Vagina (tissue), 2 donors: ENCODE data around the gene STPG2. TPM values are rescaled to one million over a fixed set of nuclear protein-coding genes. Genes with fewer than 3 reads are reported as not detected.
"Not testable (repeated sequence)": the region's sequence is repeated elsewhere in the genome, so short reads cannot be mapped to it uniquely, and the experiment has no call there.

Source experiments
- DNase-seq, 2 donors: peaks; one replicate each; pipeline ENCODE4 v3.0.0-alpha.2; 2017; ENCODE audit errors: extremely low spot score in 2 of 2
- H3K27ac ChIP-seq: fragments of 200-600 bp; sonication (generic); one replicate; pipeline ENCODE4 v1.5.1; 2019
- H3K27me3 ChIP-seq: fragments of 200-600 bp; sonication (generic); one replicate; pipeline ENCODE4 v1.5.1; 2019
- H3K36me3 ChIP-seq, 2 donors: fragments of 200-600 bp; sonication (generic); one replicate each; pipeline ENCODE4 v1.5.1; 2017 to 2019
- H3K4me1 ChIP-seq: fragments of 200-600 bp; sonication (generic); one replicate; pipeline ENCODE4 v1.5.1; 2019
- H3K4me3 ChIP-seq, 2 donors: fragments of 200-600 bp; sonication (generic); 1 replicate in 1 of 2; 2 replicates in 1 of 2; pipeline ENCODE4 v1.5.1; 2016 to 2019
- H3K9me3 ChIP-seq: fragments of 200-600 bp; sonication (generic); one replicate; pipeline ENCODE4 v1.5.1; 2019
- POLR2A ChIP-seq, 2 donors: fragments of 450-650 bp; IDR thresholded peaks; one replicate each; pipeline ENCODE4 v1.6.1; 2017; ENCODE audit warnings: antibody characterized with exemption in 2 of 2, mild to moderate bottlenecking in 2 of 2, moderate library complexity in 2 of 2
- POLR2AphosphoS5 ChIP-seq, 2 donors: sonication (generic); formaldehyde crosslinking; IDR thresholded peaks; one replicate each; pipeline ENCODE4 v1.9.0; 2017; ENCODE audit warnings: antibody characterized with exemption in 2 of 2, mild to moderate bottlenecking in 2 of 2, low read depth in 1 of 2; ENCODE audit not compliant: insufficient read depth in 1 of 2
- intact Hi-C: fragments of 100-400 bp; cut with DNase I; formaldehyde crosslinking; loops from one replicate; pipeline ENCODE4 v1.15.1; 2023
- total RNA-seq: library from RNA; depleted of rRNA; stranded (reverse); fragments of >200 nt; gene quantifications from one replicate; pipeline ENCODE4 v1.2.3, GENCODE V29; 2016
- TF ChIP-seq, protein P1 (sequence below), 3 experiments: fragments of 450-650 bp in 2 of 3; fragments of 200-600 bp in 1 of 3; sonication (generic) in 1 of 3; IDR thresholded peaks; one replicate each; pipeline ENCODE4 v1.5.1; 2017 to 2019; ENCODE audit warnings: antibody characterized with exemption in 3 of 3, mild to moderate bottlenecking in 2 of 3, moderate library complexity in 2 of 3

Gene STPG2
- total RNA-seq, 1 donor from 2014 or later: not detected

DNA sequence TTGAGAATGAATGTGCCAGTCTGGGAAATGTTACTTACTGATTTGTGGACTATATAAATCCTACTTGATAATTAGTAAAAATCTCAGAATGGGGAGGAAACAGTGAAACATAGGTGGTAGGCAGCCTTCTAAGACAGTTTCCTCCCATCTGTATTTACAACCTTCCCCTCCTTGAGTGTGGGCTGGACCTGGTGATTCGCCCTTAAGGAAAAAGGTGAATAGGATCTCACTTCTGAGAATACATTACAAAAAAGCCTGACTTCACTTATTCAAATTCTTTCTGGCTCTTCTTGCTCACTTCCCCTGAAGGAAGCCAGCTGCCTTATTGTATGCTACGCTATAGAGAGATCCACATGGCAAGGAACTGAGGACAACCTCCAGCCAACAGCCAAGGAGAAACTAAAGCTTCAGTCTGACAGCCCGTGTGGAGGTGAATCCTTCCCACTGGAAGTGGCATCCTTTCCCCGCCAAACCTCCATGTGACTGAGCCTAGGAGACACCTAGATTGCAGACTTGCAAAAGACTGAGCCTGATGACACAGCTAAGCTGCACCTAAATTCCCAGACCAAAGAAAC lies 585.0 kb downstream of the STPG2 start:
- no peak overlapping the region for H3K4me3 ChIP-seq
- no peaks in the 10 kb centered on the region for H3K36me3 ChIP-seq
- intact Hi-C loops: no loop called here
- no peak overlapping the region for H3K27ac ChIP-seq
- H3K4me1 ChIP-seq: no peaks in the 10 kb centered on the region
- no peaks in the 10 kb centered on the region for H3K27me3 ChIP-seq
- no peak for TF ChIP-seq POLR2A (IDR thresholded peaks at IDR 0.05)
- no peak for TF ChIP-seq POLR2AphosphoS5 (IDR thresholded peaks at IDR 0.05; ENCODE audit: insufficient read depth in 1 of 2, low read depth in 1 of 2)
- TF ChIP-seq, protein P1, sequence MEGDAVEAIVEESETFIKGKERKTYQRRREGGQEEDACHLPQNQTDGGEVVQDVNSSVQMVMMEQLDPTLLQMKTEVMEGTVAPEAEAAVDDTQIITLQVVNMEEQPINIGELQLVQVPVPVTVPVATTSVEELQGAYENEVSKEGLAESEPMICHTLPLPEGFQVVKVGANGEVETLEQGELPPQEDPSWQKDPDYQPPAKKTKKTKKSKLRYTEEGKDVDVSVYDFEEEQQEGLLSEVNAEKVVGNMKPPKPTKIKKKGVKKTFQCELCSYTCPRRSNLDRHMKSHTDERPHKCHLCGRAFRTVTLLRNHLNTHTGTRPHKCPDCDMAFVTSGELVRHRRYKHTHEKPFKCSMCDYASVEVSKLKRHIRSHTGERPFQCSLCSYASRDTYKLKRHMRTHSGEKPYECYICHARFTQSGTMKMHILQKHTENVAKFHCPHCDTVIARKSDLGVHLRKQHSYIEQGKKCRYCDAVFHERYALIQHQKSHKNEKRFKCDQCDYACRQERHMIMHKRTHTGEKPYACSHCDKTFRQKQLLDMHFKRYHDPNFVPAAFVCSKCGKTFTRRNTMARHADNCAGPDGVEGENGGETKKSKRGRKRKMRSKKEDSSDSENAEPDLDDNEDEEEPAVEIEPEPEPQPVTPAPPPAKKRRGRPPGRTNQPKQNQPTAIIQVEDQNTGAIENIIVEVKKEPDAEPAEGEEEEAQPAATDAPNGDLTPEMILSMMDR (IDR thresholded peaks at IDR 0.05): no peak
- DNase-seq: no peak
- H3K9me3 ChIP-seq: no peaks in the 10 kb centered on the region

DNA sequence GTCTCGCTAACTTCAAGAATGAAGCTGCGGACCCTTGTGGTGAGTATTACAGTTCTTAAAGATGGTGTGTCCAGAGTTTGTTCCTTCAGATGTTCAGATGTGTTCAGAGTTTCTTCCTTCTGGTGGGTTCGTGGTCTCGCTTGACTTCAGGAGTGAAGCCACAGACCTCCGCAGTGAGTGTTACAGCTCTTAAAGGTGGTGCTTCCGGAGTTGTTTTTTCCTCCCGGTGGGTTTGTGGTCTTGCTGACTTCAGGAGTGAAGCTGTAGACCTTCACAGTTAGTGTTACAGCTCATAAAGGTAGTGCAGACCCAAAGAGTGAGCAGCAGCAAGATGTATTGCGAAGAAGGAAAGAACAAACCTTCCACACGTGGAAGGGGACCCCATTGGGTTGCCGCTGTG lies 592.6 kb downstream of the STPG2 start:
- H3K27ac ChIP-seq, H3K36me3 ChIP-seq, DNase-seq, H3K4me1 ChIP-seq, intact Hi-C loops, H3K27me3 ChIP-seq, H3K9me3 ChIP-seq, H3K4me3 ChIP-seq: not testable (repeated sequence)

DNA sequence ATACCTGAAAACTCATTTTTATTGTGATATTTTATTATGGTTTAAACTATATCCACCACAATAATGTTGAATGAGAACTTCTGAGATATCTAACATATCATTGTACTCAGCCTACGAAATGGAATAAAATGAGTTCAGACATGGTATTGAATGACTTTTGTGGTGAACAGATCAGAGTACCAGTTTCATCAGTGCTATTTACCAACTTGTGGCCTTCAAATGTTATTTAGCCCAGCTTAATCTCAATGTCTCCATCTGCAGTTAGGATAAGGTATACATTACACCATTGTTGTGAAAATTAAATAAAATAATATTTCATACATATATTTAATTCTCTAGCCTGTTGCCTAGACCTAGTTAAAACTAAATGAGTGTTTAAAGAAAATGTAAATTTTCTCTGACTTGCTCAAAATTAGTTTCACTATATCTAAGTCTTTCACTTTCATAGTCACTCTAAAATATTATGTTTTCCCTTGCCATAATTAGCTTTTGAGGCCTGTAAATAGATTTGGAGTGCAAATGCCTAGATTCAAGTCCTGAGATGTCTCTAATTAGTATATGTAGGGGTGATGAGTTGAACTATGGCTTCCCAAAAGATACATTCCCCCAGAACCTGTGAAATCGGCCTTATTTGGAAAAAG lies 594.2 kb downstream of the STPG2 start:
- Histone ChIP-seq H3K36me3 (no peaks in the 10 kb centered on the region), H3K27me3 (no peaks in the 10 kb centered on the region), H3K27ac (no peak overlapping the region), H3K4me3 (no peak overlapping the region), H3K4me1 (no peaks in the 10 kb centered on the region), H3K9me3 (no peaks in the 10 kb centered on the region)
- no peak for DNase-seq
- intact Hi-C loops: no loop called here
- TF ChIP-seq POLR2A (IDR thresholded peaks at IDR 0.05) (no peak), POLR2AphosphoS5 (IDR thresholded peaks at IDR 0.05; ENCODE audit: insufficient read depth in 1 of 2, low read depth in 1 of 2) (no peak)
- TF ChIP-seq, protein P1 (IDR thresholded peaks at IDR 0.05): no peak

DNA sequence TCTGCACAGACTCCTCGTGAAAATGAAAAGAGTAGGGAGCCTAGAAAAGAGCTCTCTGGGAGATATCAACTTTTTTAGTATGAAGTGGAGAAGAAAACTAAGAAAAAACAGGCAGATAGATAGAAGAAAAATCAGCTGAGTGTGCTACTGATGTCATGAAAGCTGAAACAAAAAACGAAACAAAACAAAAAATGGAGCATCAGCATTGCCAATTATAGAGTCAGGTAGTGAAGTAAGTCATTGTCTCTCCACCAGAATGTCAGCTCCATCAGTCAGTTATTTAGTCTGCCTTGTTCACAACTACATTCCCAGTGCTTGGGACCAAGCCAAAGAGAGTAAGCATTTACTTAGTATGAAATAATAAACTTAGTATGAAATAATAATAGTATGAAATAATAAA lies 595.1 kb downstream of the STPG2 start:
- H3K27ac ChIP-seq: no peak overlapping the region
- DNase-seq: no peak
- intact Hi-C loops: no loop called here

DNA sequence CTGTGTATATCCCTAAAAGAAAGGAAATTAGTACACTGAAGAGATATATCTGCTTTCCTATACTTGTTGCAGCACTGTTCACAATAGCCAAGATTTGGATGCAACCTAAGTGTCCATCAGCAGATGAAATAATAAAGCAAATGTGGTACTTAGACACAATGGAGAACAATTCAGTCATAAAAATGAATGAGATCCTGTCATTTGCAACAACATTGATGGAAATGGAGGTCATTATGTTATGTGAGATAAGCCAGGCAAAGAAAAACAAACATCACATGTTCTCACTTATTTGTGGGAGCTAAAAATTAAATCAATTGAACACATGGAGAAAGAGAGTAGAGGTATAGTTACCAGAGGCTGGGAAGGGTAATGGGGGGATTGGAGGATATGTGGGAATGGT lies 611.9 kb downstream of the STPG2 start:
- intact Hi-C loops: no loop called here
- TF ChIP-seq POLR2A (IDR thresholded peaks at IDR 0.05) (no peak), POLR2AphosphoS5 (IDR thresholded peaks at IDR 0.05; ENCODE audit: insufficient read depth in 1 of 2, low read depth in 1 of 2) (no peak)
- TF ChIP-seq, protein P1 (IDR thresholded peaks at IDR 0.05): no peak
- H3K4me1 ChIP-seq: no peaks in the 10 kb centered on the region
- H3K27me3 ChIP-seq: no peaks in the 10 kb centered on the region
- H3K4me3 ChIP-seq: no peak overlapping the region
- no peak overlapping the region for H3K27ac ChIP-seq
- DNase-seq: no peak
- H3K9me3 ChIP-seq: no peaks in the 10 kb centered on the region
- no peaks in the 10 kb centered on the region for H3K36me3 ChIP-seq

More for the DNA sequence above, 595.1 kb downstream of the STPG2 start:
- Histone ChIP-seq H3K27me3 (no peaks in the 10 kb centered on the region), H3K9me3 (no peaks in the 10 kb centered on the region), H3K4me1 (no peaks in the 10 kb centered on the region), H3K36me3 (no peaks in the 10 kb centered on the region), H3K4me3 (no peak overlapping the region)
- TF ChIP-seq POLR2A (IDR thresholded peaks at IDR 0.05) (no peak), POLR2AphosphoS5 (IDR thresholded peaks at IDR 0.05; ENCODE audit: insufficient read depth in 1 of 2, low read depth in 1 of 2) (no peak)
- TF ChIP-seq, protein P1 (IDR thresholded peaks at IDR 0.05): no peak
